ENCODE data around the gene CNTNAP2.

- no peak for TF ChIP-seq CTCF (IDR thresholded peaks at IDR 0.05; ENCODE audit: borderline replicate concordance, extremely low read depth, low read length, poor library complexity, severe bottlenecking)
- no peak for TF ChIP-seq EZH2 (IDR thresholded peaks at IDR 0.05; ENCODE audit: borderline replicate concordance, low read depth, low read length, severe bottlenecking)
Measured at GRCh38 chr7:148218603-148219002, 2102.0 kb downstream of the CNTNAP2 start.
